ENCODE measurements around the gene EEF1AKMT4.

The EEF1AKMT4 gene

GRCh38 chr3:184242297-184242685 lies 7.2 kb upstream of the EEF1AKMT4 start:
- Histone ChIP-seq H3K27me3 (ENCODE audit: low read depth, low read length) (no peaks in the 10 kb centered on the region), H3K9me3 (ENCODE audit: insufficient read depth, low read length) (no peaks in the 10 kb centered on the region), H3K79me2 (ENCODE audit: low read length) (peaks cover 16% of the 10 kb centered on the region), H3K27ac (ENCODE audit: low read length) (no peak overlapping the region), H3K4me3 (ENCODE audit: low read length) (no peak overlapping the region), H3K4me2 (ENCODE audit: low read length) (no peak overlapping the region), H3K4me1 (ENCODE audit: low read length) (no peaks in the 10 kb centered on the region), H2AFZ (ENCODE audit: low read depth, low read length) (no peak overlapping the region), H3K9ac (ENCODE audit: low read length) (no peak overlapping the region), H4K20me1 (ENCODE audit: insufficient read depth, low read length) (no peaks in the 10 kb centered on the region), H3K36me3 (replicated peaks; ENCODE audit: low read depth, low read length) (peaks cover 23% of the 10 kb centered on the region)
- no peak for TF ChIP-seq CTCF (IDR thresholded peaks at IDR 0.05; ENCODE audit: low read depth, low read length)
- TF ChIP-seq EZH2phosphoT487 (IDR thresholded peaks at IDR 0.05; ENCODE audit: low read depth) = no peak

- peak within 1 kb of the TSS; percentile 92 for H3K4me2 ChIP-seq (ENCODE audit: low read length)
- H3K9me3 ChIP-seq (ENCODE audit: insufficient read depth, low read length) = no peaks in the 10 kb centered on the region
- H4K20me1 ChIP-seq (ENCODE audit: insufficient read depth, low read length) = no peaks in the 10 kb centered on the region
- H3K36me3 ChIP-seq (replicated peaks; ENCODE audit: low read depth, low read length) = peaks cover 10% of the 10 kb centered on the region
- peaks cover 62% of the 10 kb centered on the region for H3K79me2 ChIP-seq (ENCODE audit: low read length)
- peak within 1 kb of the TSS; percentile 84 for H3K27ac ChIP-seq (ENCODE audit: low read length)
- peak within 1 kb of the TSS; percentile 100 for H2AFZ ChIP-seq (ENCODE audit: low read depth, low read length)
- no peaks in the 10 kb centered on the region for H3K27me3 ChIP-seq (ENCODE audit: low read depth, low read length)
- peaks cover 9% of the 10 kb centered on the region for H3K4me1 ChIP-seq (ENCODE audit: low read length)
- TF ChIP-seq EZH2phosphoT487 (IDR thresholded peaks at IDR 0.05; ENCODE audit: low read depth) (no peak), CTCF (IDR thresholded peaks at IDR 0.05; ENCODE audit: low read depth, low read length) (no peak)
- peak within 1 kb of the TSS; percentile 97 for H3K9ac ChIP-seq (ENCODE audit: low read length)
- peak within 1 kb of the TSS; percentile 93 for H3K4me3 ChIP-seq (ENCODE audit: low read length)
Measured at GRCh38 chr3:184248454-184249411, 739 bp upstream of the EEF1AKMT4 start, which contains the start of gene ALG3. Gene ALG3 (minus strand): TSS chr3:184248962. CDS start chr3:184248940, 22 bp downstream.

GRCh38 chr3:184250167-184250828 lies 826 bp downstream of the EEF1AKMT4 start:
- H3K4me3 ChIP-seq (ENCODE audit: low read length) = peak overlapping the region; percentile 93
- peak overlapping the region; percentile 91 for H3K9ac ChIP-seq (ENCODE audit: low read length)
- H3K36me3 ChIP-seq (replicated peaks; ENCODE audit: low read depth, low read length) = peaks cover 1% of the 10 kb centered on the region
- H3K9me3 ChIP-seq (ENCODE audit: insufficient read depth, low read length) = no peaks in the 10 kb centered on the region
- TF ChIP-seq CTCF (IDR thresholded peaks at IDR 0.05; ENCODE audit: low read depth, low read length) (peak; percentile 92), EZH2phosphoT487 (IDR thresholded peaks at IDR 0.05; ENCODE audit: low read depth) (no peak)
- H3K4me2 ChIP-seq (ENCODE audit: low read length) = peak overlapping the region; percentile 92
- no peaks in the 10 kb centered on the region for H3K27me3 ChIP-seq (ENCODE audit: low read depth, low read length)
- H3K4me1 ChIP-seq (ENCODE audit: low read length) = peaks cover 9% of the 10 kb centered on the region
- H4K20me1 ChIP-seq (ENCODE audit: insufficient read depth, low read length) = no peaks in the 10 kb centered on the region
- H3K79me2 ChIP-seq (ENCODE audit: low read length) = peaks cover 65% of the 10 kb centered on the region
- H2AFZ ChIP-seq (ENCODE audit: low read depth, low read length) = peak overlapping the region; percentile 76
- peak overlapping the region; percentile 55 for H3K27ac ChIP-seq (ENCODE audit: low read length)
